Dedifferentiated amniotic fluid mesenchymal stem cell (primary cell): ENCODE results near the gene CCL26.
"Not testable (repeated sequence)": the region's sequence is repeated elsewhere in the genome, so short reads cannot be mapped to it uniquely, and the experiment has no call there.

Source experiments
- DNase-seq: peaks from one replicate; pipeline ENCODE4 v3.0.0-alpha.2; 2016; ENCODE audit errors: extremely low spot score

CCL26 gene

DNA sequence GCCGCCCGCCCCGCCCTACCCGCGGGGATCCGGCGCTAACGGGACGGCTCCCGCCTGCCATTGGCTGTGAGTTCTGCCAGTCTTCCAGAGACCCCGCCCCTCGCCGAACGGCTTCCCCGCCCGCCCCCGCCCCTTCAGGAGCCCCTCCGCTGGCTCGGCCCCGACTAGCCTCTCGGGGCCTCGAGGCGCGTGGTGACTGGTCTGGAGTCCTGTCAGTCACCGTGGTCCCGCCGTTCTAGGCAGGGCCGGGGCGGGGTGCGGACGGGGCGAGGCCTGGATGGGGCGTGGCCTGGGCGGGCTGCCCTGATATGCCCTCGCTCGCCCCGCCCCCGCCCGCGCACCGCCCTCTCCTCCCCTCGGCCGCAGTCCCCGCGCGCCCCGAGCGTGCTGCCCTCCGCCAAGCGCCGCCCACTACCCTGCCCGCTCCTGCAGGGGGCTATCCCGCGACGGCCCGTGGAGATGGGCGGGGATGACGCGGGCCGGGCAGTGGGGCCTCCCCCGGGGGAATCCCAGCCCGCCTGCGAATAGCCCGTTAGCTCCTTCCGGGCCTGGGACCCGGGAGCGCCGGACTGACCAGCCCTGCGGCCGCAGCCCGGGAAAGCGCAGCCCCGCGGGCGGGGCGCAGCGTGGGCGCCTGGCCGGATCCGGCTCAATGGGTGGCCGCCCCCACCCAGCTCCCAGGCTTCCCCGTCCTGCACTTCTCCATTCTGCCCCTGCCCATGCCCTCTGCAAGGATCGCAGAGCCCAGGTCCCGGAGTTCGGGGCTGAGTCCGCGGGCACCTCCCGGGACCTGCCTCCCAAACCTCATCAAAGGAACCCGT is 32.8 kb downstream of the CCL26 start:
- DNase-seq = peak; percentile 97

GRCh38 chr7:75738604-75738974 is 33.4 kb downstream of the CCL26 start, which contains the start of gene HIP1:
TSS of gene HIP1 (minus strand) at chr7:75738941. CDS start at chr7:75738920, 21 bp downstream.
- no peak for DNase-seq

- no peak for DNase-seq
These were observed 34.0 kb downstream of the CCL26 start for GRCh38 chr7:75737856-75738603.

- no peak for DNase-seq
These were observed 36.2 kb downstream of the CCL26 start for GRCh38 chr7:75735581-75736350.

- no peak for DNase-seq
These were observed 37.2 kb downstream of the CCL26 start for GRCh38 chr7:75734586-75735458.

GRCh38 chr7:75732764-75733630 is 39.0 kb downstream of the CCL26 start:
- DNase-seq = peak; percentile 19

DNA sequence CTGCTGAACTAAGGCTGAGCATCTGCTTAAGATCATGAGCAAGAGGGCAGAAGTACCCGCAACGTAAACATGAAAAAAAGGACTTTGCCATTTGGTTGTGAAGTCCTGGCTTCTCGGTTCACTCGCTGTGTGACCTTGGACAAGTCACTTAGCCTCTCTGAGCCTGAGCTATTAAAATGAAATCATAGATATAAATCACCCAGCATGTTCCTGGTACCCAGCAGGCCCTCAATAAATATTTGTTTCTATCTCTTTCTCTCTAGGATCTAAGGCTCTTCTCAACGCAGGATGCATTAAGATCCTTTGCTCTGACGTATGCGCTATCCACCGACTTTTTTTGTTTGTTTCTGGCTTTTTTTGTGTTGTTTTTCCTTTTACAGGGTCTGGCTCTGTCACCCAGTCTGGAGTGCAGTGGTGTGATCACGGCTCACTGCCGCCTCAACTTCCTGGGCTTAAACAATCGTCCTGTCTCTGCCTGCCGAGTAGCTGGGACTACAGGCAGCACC is 39.9 kb downstream of the CCL26 start:
- DNase-seq = no peak

GRCh38 chr7:75729851-75730274 is 42.1 kb downstream of the CCL26 start:
- DNase-seq = no peak

DNA sequence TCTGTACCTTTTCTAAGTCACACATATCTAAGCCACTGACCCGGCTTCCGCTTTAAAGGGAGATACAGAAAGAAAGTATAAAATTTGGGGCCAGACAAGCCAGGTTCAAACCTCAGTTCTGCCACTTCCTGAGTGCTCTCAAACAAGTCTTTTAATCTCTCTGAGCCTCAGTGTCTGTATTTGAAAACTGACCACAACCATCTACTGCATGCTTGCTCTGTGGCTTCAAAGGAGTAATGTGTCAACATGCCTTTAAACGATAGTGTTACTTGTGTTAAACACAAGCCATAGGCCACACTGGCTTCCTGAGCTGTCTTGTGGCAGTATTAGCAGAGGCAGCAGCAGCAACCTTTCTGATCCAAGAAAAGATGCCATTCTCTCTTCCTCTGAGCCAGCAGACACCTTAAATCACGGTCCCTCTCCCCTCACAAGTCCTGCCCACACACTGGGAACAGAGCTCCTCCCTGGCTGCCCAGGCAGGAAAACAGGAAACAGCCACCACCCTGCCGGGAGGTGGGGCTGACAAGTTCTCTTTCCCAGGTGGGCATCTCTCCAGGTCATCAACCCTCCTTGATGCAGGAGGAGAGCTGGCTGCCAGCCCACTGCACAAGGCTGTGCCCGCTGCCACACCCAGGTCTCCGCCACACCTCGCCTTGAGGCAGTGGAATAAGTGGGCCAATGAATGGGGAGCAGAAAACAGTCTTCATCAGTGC is 44.0 kb downstream of the CCL26 start:
- no peak for DNase-seq

DNA sequence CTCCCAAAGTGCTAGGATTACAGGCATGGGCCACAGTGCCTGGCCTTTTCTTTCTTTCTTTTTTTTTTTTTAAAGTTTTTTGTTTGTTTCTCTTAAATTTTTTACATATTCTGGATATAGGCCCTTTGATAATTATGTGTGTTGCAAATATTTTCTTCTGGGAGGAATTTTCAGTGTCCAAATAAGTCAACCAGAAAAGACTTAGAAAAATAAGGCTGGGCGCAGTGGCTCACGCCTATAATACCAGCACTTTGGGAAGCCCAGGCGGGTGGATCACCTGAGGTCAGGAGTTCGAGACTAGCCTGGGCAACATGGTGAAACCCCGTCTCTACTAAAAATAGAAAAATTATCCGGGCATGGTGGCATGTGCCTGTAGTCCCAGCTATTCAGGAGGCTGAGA is 44.7 kb downstream of the CCL26 start:
- not testable (repeated sequence) for DNase-seq

DNA sequence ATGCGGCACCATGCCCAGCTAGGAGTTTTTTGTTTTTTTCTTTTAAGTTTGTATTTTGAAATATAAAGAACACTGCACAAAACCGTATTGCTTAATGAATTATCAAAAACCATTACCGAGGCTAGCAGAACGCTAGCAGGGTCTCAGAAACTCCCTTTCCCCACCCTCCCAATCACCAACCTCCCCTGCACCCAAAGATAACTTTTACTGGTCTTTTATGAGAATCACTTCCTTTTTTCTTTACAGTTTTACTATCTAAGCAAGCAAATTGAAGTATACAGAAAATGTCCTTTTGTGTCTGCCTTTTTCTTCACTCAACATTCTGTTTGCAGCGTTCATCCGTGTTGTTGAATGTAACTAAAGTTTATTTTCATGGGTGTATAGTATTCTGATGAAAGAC is 46.7 kb downstream of the CCL26 start:
- no peak for DNase-seq

- DNase-seq = no peak
These were observed 48.6 kb downstream of the CCL26 start for GRCh38 chr7:75723444-75723843.

- DNase-seq = no peak
These were observed 49.6 kb downstream of the CCL26 start for GRCh38 chr7:75722373-75722772.

GRCh38 chr7:75721922-75722321 is 50.1 kb downstream of the CCL26 start:
- DNase-seq = not testable (repeated sequence)

DNA sequence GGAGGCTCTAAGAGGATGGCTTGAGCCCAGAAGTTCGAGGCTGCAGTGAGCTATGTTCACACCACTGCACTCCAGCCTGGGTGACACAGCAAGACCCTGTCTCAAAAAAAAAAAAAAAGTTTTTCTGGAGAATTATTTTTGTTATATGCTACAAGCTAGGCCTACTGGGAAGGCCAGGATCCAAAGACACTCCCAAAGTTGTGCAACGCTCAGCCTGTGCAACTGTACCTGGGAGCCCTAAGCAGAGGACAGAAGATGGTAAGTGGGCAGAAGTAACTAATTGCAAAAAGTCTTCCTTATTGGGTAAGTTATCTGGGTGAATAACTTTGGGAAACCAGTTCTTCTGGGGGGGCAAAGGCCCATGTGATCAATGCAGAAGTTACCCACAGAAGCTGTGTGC is 50.6 kb downstream of the CCL26 start:
- no peak for DNase-seq

DNA sequence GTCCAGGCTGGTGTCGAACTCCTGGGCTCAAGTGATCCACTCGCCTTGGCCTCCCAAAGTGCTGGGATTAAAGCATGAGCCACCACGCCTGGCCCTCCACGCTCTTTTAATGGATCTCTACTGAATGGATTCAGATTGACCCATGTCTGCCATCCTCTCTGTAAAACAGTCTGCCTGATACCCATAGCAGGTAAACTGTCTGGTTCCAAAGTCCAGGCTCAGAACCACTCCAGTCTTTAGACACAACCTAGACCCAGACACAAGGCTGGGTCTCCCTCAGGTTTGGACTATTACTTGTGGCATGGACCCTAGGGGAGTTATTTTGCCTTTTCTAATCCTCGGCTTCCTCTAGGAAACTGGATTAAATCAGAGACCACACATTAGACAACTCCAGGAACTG is 52.4 kb downstream of the CCL26 start:
- no peak for DNase-seq
